Measurements from ENCODE around the gene RAPH1. TPM values are rescaled to one million over a fixed set of nuclear protein-coding genes. Genes with fewer than 3 reads are reported as not detected.
A peak's percentile ranks its signal among the peaks of the same experiment; 100 is the strongest.
"Not testable (repeated sequence)": the region's sequence is repeated elsewhere in the genome, so short reads cannot be mapped to it uniquely, and the experiment has no call there.

RAPH1 gene
- total RNA-seq, 1 experiment from 2014 or later: 16.5 TPM

DNA sequence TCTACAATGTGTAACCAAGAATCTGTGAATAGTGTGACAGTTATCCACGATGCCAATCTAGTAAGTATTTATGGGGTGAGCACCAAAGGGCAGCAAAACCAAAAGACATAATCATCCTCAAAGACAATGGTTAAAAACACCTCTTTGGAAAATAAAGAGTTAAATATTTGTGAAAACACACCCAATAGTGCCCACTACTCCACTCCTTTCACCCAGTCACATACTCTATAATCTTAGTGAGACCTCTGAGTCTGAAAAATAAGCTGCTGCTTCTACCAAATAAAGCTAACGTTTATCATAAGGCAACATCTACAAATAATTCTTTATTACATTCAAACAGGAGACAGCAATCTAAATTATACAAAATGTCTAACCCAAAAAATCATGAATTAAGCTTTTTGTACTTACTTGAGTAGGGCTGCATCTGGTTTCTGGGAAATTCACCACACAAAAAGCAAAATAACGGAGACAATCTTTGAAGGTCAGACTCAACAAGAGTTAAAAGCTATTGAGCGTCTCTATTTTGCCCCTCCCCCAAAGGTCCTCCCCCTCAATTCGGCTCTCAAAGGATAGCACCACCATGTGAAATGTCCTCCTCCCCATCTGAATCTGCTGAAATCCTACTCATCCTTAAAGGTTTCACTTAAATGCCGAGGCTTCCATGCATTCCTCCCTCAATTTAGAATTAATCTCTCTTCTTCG, 2.0 kb downstream of the RAPH1 start:
- no peak for DNase-seq
- H3K4me3 ChIP-seq: peak overlapping the region; percentile 79; the same call in 1 of the 2 replicates
- no peak overlapping the region for H2AFZ ChIP-seq
- H3F3A ChIP-seq (ENCODE audit: insufficient read depth, low read depth): peaks cover 13% of the 10 kb centered on the region; the same call in 1 of the 2 replicates
- BruUV-seq (replicated peaks): no TSS peak
- POLR2A ChIA-PET (ENCODE audit: unreplicated experiment): interaction anchor here (0.7 kb wide), 1 partner anchor 750 kb away, joined by 4 read pairs; no protein-coding TSS in a partner anchor
- H3K79me2 ChIP-seq (ENCODE audit: low read depth): peaks cover 62% of the 10 kb centered on the region
- TF ChIP-seq, protein P1, sequence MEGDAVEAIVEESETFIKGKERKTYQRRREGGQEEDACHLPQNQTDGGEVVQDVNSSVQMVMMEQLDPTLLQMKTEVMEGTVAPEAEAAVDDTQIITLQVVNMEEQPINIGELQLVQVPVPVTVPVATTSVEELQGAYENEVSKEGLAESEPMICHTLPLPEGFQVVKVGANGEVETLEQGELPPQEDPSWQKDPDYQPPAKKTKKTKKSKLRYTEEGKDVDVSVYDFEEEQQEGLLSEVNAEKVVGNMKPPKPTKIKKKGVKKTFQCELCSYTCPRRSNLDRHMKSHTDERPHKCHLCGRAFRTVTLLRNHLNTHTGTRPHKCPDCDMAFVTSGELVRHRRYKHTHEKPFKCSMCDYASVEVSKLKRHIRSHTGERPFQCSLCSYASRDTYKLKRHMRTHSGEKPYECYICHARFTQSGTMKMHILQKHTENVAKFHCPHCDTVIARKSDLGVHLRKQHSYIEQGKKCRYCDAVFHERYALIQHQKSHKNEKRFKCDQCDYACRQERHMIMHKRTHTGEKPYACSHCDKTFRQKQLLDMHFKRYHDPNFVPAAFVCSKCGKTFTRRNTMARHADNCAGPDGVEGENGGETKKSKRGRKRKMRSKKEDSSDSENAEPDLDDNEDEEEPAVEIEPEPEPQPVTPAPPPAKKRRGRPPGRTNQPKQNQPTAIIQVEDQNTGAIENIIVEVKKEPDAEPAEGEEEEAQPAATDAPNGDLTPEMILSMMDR (conservative IDR thresholded peaks at IDR 0.05): no peak
- TF ChIP-seq EZH2 (IDR thresholded peaks at IDR 0.05; ENCODE audit: low read depth): no peak
- H3K9me2 ChIP-seq (ENCODE audit: insufficient read depth): no peaks in the 10 kb centered on the region
- no peaks in the 10 kb centered on the region for H4K20me1 ChIP-seq (ENCODE audit: insufficient read depth)
- intact Hi-C loops (cut with micrococcal nuclease; ENCODE audit: unreplicated experiment): no loop called here
- no peaks in the 10 kb centered on the region; the same call in 1 of the 2 replicates for H3K9me3 ChIP-seq (ENCODE audit: insufficient read depth, low read depth)
- CTCF ChIA-PET: no interaction called here
- peak overlapping the region; percentile 87 for H3K4me2 ChIP-seq
- H3K27me3 ChIP-seq (ENCODE audit: insufficient read depth, low read depth): no peaks in the 10 kb centered on the region
- no peaks in the 10 kb centered on the region for H3K36me3 ChIP-seq (ENCODE audit: low read depth)
- peaks cover 24% of the 10 kb centered on the region for H3K4me1 ChIP-seq (replicated peaks; ENCODE audit: insufficient read depth)
- H3K27ac ChIP-seq: no peak overlapping the region

DNA sequence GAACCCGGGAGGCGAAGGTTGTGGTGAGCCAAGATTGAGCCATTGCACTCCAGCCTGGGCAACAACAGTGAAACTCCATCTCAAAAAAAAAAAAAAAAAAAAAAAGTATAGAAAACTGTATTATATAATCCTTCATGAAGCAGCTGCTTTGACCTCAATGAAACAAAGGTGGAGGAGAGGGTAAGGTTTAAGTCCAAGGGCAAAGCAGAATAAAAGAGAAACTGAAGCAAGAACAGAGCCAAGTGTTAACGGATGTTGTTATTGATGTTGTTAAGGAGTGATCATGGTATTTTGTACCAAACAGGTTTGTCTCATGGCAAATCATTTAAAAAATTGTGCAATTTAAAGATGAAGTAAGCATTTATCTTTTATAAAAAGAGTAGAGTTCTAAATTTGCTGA, 7.4 kb downstream of the RAPH1 start:
- no TSS peak for BruUV-seq (replicated peaks)
- H2AFZ ChIP-seq: no peak overlapping the region
- ChIA-PET CTCF (no interaction called here), POLR2A (ENCODE audit: unreplicated experiment) (no interaction called here)
- no peaks in the 10 kb centered on the region for H3K36me3 ChIP-seq (ENCODE audit: low read depth)
- no peaks in the 10 kb centered on the region for H4K20me1 ChIP-seq (ENCODE audit: insufficient read depth)
- H3K9me3 ChIP-seq (ENCODE audit: insufficient read depth, low read depth): no peaks in the 10 kb centered on the region
- no peak for DNase-seq
- peaks cover 5% of the 10 kb centered on the region for H3K4me1 ChIP-seq (replicated peaks; ENCODE audit: insufficient read depth)
- no peaks in the 10 kb centered on the region for H3K9me2 ChIP-seq (ENCODE audit: insufficient read depth)
- no peaks in the 10 kb centered on the region for H3K27me3 ChIP-seq (ENCODE audit: insufficient read depth, low read depth)
- intact Hi-C loops (cut with micrococcal nuclease; ENCODE audit: unreplicated experiment): no loop called here
- no peaks in the 10 kb centered on the region for H3F3A ChIP-seq (ENCODE audit: insufficient read depth, low read depth)
- TF ChIP-seq, protein P1 (conservative IDR thresholded peaks at IDR 0.05): no peak
- no peak for TF ChIP-seq EZH2 (IDR thresholded peaks at IDR 0.05; ENCODE audit: low read depth)
- no peak overlapping the region for H3K4me2 ChIP-seq
- H3K27ac ChIP-seq: no peak overlapping the region
- H3K4me3 ChIP-seq: no peak overlapping the region
- peaks cover 75% of the 10 kb centered on the region for H3K79me2 ChIP-seq (ENCODE audit: low read depth)

DNA sequence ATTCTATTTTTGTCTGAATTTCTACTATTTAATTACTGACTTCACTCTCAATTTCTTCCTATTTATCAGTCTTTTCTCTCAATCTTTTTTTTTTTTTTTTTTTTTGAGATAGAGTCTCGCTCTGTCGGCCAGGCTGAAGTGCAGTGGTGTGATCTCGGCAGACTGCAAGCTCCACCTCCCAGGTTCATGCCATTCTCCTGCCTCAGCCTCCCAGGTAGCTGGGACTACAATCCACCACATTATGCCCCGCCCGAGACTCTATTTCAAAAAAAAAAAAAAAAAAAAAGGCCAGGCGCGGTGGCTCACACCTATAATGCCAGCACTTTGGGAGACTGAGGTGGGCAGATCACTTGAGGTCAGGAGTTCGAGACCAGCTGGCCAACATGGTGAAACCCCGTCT, 21.8 kb downstream of the RAPH1 start:
- BruUV-seq (replicated peaks); H3K27me3 ChIP-seq (ENCODE audit: insufficient read depth, low read depth); H3K36me3 ChIP-seq (ENCODE audit: low read depth); H3K4me2 ChIP-seq; POLR2A ChIA-PET (ENCODE audit: unreplicated experiment); H3F3A ChIP-seq (ENCODE audit: insufficient read depth, low read depth); intact Hi-C loops (cut with micrococcal nuclease; ENCODE audit: unreplicated experiment); H3K9me3 ChIP-seq (ENCODE audit: insufficient read depth, low read depth); H3K4me3 ChIP-seq; CTCF ChIA-PET; H3K4me1 ChIP-seq (replicated peaks; ENCODE audit: insufficient read depth); H3K9me2 ChIP-seq (ENCODE audit: insufficient read depth); H2AFZ ChIP-seq; H4K20me1 ChIP-seq (ENCODE audit: insufficient read depth); H3K27ac ChIP-seq: not testable (repeated sequence)
- DNase-seq: peak in 1 of 2 experiments; percentile 33
- H3K79me2 ChIP-seq (ENCODE audit: low read depth): peaks cover 11% of the 10 kb centered on the region; the same call in 1 of the 2 replicates

DNA sequence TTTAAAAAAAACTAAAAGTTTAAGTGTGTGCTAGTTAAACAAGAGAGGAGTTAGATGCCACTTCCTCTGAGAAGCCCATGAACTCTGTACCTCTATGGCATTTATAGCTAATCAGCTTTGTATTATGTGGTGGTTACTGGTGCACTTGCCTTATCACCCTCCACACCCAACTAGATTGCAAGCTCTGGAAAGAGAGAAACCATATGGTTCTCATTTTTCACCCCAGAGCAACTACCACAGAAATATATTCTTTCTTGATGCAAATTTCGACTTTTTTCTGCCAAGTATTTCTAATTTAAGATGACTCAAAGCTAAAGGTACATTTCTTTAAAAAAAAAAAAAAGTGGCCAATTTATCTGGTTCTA, 24.2 kb downstream of the RAPH1 start:
- no peak for DNase-seq
- Histone ChIP-seq H3K4me1 (replicated peaks; ENCODE audit: insufficient read depth) (no peaks in the 10 kb centered on the region), H4K20me1 (ENCODE audit: insufficient read depth) (no peaks in the 10 kb centered on the region), H3K79me2 (ENCODE audit: low read depth) (0 out of 2 replicates have a peak, but pooled peaks cover 11% of the 10 kb centered on the region), H3K4me2 (no peak overlapping the region), H3K9me3 (ENCODE audit: insufficient read depth, low read depth) (no peaks in the 10 kb centered on the region), H2AFZ (no peak overlapping the region), H3K27ac (no peak overlapping the region), H3K4me3 (no peak overlapping the region), H3K9me2 (ENCODE audit: insufficient read depth) (no peaks in the 10 kb centered on the region), H3F3A (ENCODE audit: insufficient read depth, low read depth) (no peaks in the 10 kb centered on the region), H3K27me3 (ENCODE audit: insufficient read depth, low read depth) (no peaks in the 10 kb centered on the region), H3K36me3 (ENCODE audit: low read depth) (no peaks in the 10 kb centered on the region)
- ChIA-PET CTCF (interaction anchor here (0.6 kb wide), 1 partner anchor 58 kb away, joined by 3 read pairs; no protein-coding TSS in a partner anchor), POLR2A (ENCODE audit: unreplicated experiment) (no interaction called here)
- TF ChIP-seq EZH2 (IDR thresholded peaks at IDR 0.05; ENCODE audit: low read depth): no peak
- TF ChIP-seq, protein P1 (conservative IDR thresholded peaks at IDR 0.05): no peak
- BruUV-seq (replicated peaks): no TSS peak
- intact Hi-C loops (cut with micrococcal nuclease; ENCODE audit: unreplicated experiment): no loop called here
